IPS-NIHi11 (cell line): Measurements from ENCODE around the gene CD82.
A peak's percentile ranks its signal among the peaks of the same experiment; 100 is the strongest.

Experiments used
- DNase-seq: peaks from one replicate; pipeline ENCODE4 v3.0.0; 2012; ENCODE audit warnings: mixed read lengths, low spot score

The CD82 gene

GRCh38 chr11:44617671-44618461, 52.4 kb downstream of the CD82 start:
- no peak for DNase-seq

GRCh38 chr11:44618561-44619425, 53.3 kb downstream of the CD82 start:
- no peak for DNase-seq

GRCh38 chr11:44620328-44620725, 54.9 kb downstream of the CD82 start:
- DNase-seq, result no peak

- DNase-seq, result peak; percentile 90
Measured at GRCh38 chr11:44621140-44621681, 55.7 kb downstream of the CD82 start.

- no peak for DNase-seq
Measured at GRCh38 chr11:44621784-44622183, 56.3 kb downstream of the CD82 start.

GRCh38 chr11:44622190-44622650, 56.8 kb downstream of the CD82 start:
- peak; percentile 2 for DNase-seq

GRCh38 chr11:44622721-44623258, 57.3 kb downstream of the CD82 start:
- peak; percentile 2 for DNase-seq

GRCh38 chr11:44623341-44623730, 57.9 kb downstream of the CD82 start:
- DNase-seq, result peak; percentile 0

GRCh38 chr11:44623731-44624491, 58.4 kb downstream of the CD82 start:
- DNase-seq, result peak; percentile 3

- DNase-seq, result no peak
Measured at GRCh38 chr11:44624761-44625221, 59.3 kb downstream of the CD82 start.

- DNase-seq, result no peak
Measured at GRCh38 chr11:44625759-44626523, 60.5 kb downstream of the CD82 start.

- no peak for DNase-seq
Measured at GRCh38 chr11:44626645-44627044, 61.2 kb downstream of the CD82 start.

GRCh38 chr11:44627165-44627789, 61.8 kb downstream of the CD82 start:
- no peak for DNase-seq

GRCh38 chr11:44627911-44628729, 62.7 kb downstream of the CD82 start:
- peak; percentile 24 for DNase-seq

GRCh38 chr11:44628730-44629700, 63.6 kb downstream of the CD82 start:
- peak; percentile 1 for DNase-seq

- DNase-seq, result no peak
Measured at GRCh38 chr11:44629732-44630345, 64.4 kb downstream of the CD82 start.

GRCh38 chr11:44630511-44631210, 65.2 kb downstream of the CD82 start:
- peak; percentile 1 for DNase-seq
